B cell (primary cell): ENCODE results near the gene EXOC3L1. TPM values are rescaled to one million over a fixed set of nuclear protein-coding genes. Genes with fewer than 3 reads are reported as not detected.

Source experiments
- ATAC-seq: fragments of 200-7000 bp; cut with Tn5 transposase; one replicate; pipeline ENCODE4 v1.10.0; 2021; ENCODE audit warnings: low read depth, mild to moderate bottlenecking, moderate number of reproducible peaks, moderate library complexity
- CTCF ChIA-PET: fragments of 350-600 bp; sonication (Branson Sonifier 250); formaldehyde crosslinking; loops from one replicate; lab custom pipeline; 2021; ENCODE audit warnings: antibody characterized with exemption, inconsistent platforms; lab: Charles Lee
- POLR2A ChIA-PET: fragments of 350-600 bp; sonication (Branson Sonifier 250); formaldehyde crosslinking; loops from one replicate; lab custom pipeline; 2021; ENCODE audit warnings: antibody characterized with exemption; lab: Charles Lee
- DNase-seq: peaks from one replicate; pipeline ENCODE4 v3.0.0; 2013
- H2AFZ ChIP-seq: 2 replicates; pipeline ENCODE4 v1.6.1; 2012; ENCODE audit warnings: mild to moderate bottlenecking, low read depth, low read length; ENCODE audit not compliant: insufficient read depth, poor library complexity, severe bottlenecking
- H3K27ac ChIP-seq, 2 donors: 1 replicate in 1 of 2; 2 replicates in 1 of 2; pipeline ENCODE4 v1.5.1; 2012 to 2013; ENCODE audit warnings: low read length in 2 of 2, mild to moderate bottlenecking in 2 of 2, moderate library complexity in 1 of 2
- H3K27me3 ChIP-seq, 4 experiments: fragments of 200-600 bp in 1 of 4; sonication (generic) in 1 of 4; replicated peaks in 1 of 4; 1 replicate in 2 of 4; 2 replicates in 2 of 4; pipeline versions ENCODE4 v1.6.1 to v1.7.0; 2013 to 2016; ENCODE audit warnings: low read length in 3 of 4, mild to moderate bottlenecking in 2 of 4, mixed read lengths in 1 of 4, moderate library complexity in 1 of 4; ENCODE audit not compliant: insufficient read depth in 4 of 4, control insufficient read depth in 3 of 4; ENCODE audit errors: control extremely low read depth in 1 of 4
- H3K36me3 ChIP-seq, 2 experiments: replicated peaks in 1 of 2; 1 replicate in 1 of 2; 2 replicates in 1 of 2; pipeline versions ENCODE4 v1.6.1 to v1.7.1; 2013; ENCODE audit warnings: low read length in 1 of 2; ENCODE audit not compliant: insufficient read depth in 2 of 2, control insufficient read depth in 1 of 2; ENCODE audit errors: control extremely low read depth in 1 of 2, extremely low read depth in 1 of 2
- H3K4me1 ChIP-seq, 2 donors: fragments of 200-600 bp in 1 of 2; sonication (generic) in 1 of 2; 1 replicate in 1 of 2; 2 replicates in 1 of 2; pipeline versions ENCODE4 v1.5.1 to v1.6.1; 2013 to 2017; ENCODE audit warnings: low read length in 2 of 2; ENCODE audit not compliant: control insufficient read depth in 2 of 2, insufficient read depth in 2 of 2
- H3K4me2 ChIP-seq: replicated peaks from 2 replicates; pipeline ENCODE3; 2012; ENCODE audit warnings: mild to moderate bottlenecking, low read depth, low read length; ENCODE audit not compliant: poor library complexity, severe bottlenecking
- H3K4me3 ChIP-seq, 5 experiments: fragments of 200-600 bp in 1 of 5; sonication (generic) in 1 of 5; 1 replicate in 3 of 5; 2 replicates in 2 of 5; pipeline versions ENCODE4 v1.5.1 to v1.7.0; 2011 to 2016; ENCODE audit warnings: low read length in 4 of 5, mild to moderate bottlenecking in 4 of 5, low read depth in 2 of 5, control low read depth in 1 of 5, moderate library complexity in 1 of 5; ENCODE audit not compliant: insufficient read depth in 1 of 5; ENCODE audit errors: control extremely low read depth in 1 of 5, extremely low read depth in 1 of 5
- H3K79me2 ChIP-seq: fragments of 200-600 bp; sonication (generic); one replicate; pipeline ENCODE4 v1.6.0; 2016; ENCODE audit warnings: low read length; ENCODE audit not compliant: control insufficient read depth, insufficient read depth
- H3K9ac ChIP-seq: fragments of 200-600 bp; sonication (generic); 2 replicates; pipeline ENCODE4 v1.6.1; 2017; ENCODE audit warnings: mild to moderate bottlenecking, low read length, moderate library complexity
- H3K9me3 ChIP-seq, 3 donors: one replicate each; pipeline versions ENCODE4 v1.6.1 to v1.7.1; 2013; ENCODE audit warnings: low read length in 2 of 3; ENCODE audit not compliant: control insufficient read depth in 2 of 3, insufficient read depth in 1 of 3; ENCODE audit errors: control extremely low read depth in 1 of 3
- H4K20me1 ChIP-seq: 2 replicates; pipeline ENCODE4 v1.6.0; 2012; ENCODE audit warnings: mild to moderate bottlenecking, low read length; ENCODE audit not compliant: insufficient read depth, control insufficient read depth, poor library complexity, severe bottlenecking
- H3K27ac Mint-ChIP-seq: one replicate; pipeline ENCODE4 v1.8.0; 2021; ENCODE audit warnings: mixed read lengths
- H3K27me3 Mint-ChIP-seq: one replicate; pipeline ENCODE4 v1.8.0; 2021; ENCODE audit warnings: mixed read lengths
- H3K4me1 Mint-ChIP-seq: one replicate; pipeline ENCODE4 v1.8.0; 2021; ENCODE audit warnings: mixed read lengths
- H3K4me3 Mint-ChIP-seq: one replicate; pipeline ENCODE4 v1.8.0; 2021; ENCODE audit warnings: mixed read lengths
- H3K9me3 Mint-ChIP-seq: one replicate; pipeline ENCODE4 v1.8.0; 2022; ENCODE audit warnings: mixed read lengths; ENCODE audit not compliant: insufficient read depth
- EZH2 ChIP-seq: IDR thresholded peaks from 2 replicates; pipeline ENCODE4 v1.6.1; 2012; ENCODE audit warnings: borderline replicate concordance, low read depth, mild to moderate bottlenecking, moderate library complexity, low read length; ENCODE audit not compliant: insufficient read depth, poor library complexity, severe bottlenecking
- WGBS: methylation state at CpG from one replicate; pipeline ENCODE4 v1.1.5; 2013; ENCODE audit warnings: missing lambda C conversion rate; ENCODE audit not compliant: insufficient coverage; 5-methylcytosine and 5-hydroxymethylcytosine counted together
- intact Hi-C: fragments of 100-400 bp; cut with micrococcal nuclease; formaldehyde crosslinking; loops from one replicate; pipeline ENCODE4 v1.10.0; 2022
- polyA plus RNA-seq: library from polyadenylated mRNA; depleted of rRNA; stranded (reverse); fragments of >200 nt; gene quantifications from 2 replicates; pipeline ENCODE4 v1.2.3, GENCODE V29; 2012
- total RNA-seq, 2 donors: library from RNA; stranded (reverse); fragments of 120-200 nt in 1 of 2; gene quantifications; 1 replicate in 1 of 2; 2 replicates in 1 of 2; pipeline versions ENCODE4 v1.2.3 to v1.2.4, GENCODE V29; 2013 to 2022
- TF ChIP-seq, protein P1 (sequence below): fragments of 200-600 bp; IDR thresholded peaks from one replicate; pipeline ENCODE4 v1.8.0; 2022; ENCODE audit warnings: antibody characterized with exemption, mild to moderate bottlenecking

EXOC3L1 gene
- total and polyA plus RNA-seq, 2 donors (not counting 1 experiment from before 2014, with no cell fraction given) = not detected

DNA sequence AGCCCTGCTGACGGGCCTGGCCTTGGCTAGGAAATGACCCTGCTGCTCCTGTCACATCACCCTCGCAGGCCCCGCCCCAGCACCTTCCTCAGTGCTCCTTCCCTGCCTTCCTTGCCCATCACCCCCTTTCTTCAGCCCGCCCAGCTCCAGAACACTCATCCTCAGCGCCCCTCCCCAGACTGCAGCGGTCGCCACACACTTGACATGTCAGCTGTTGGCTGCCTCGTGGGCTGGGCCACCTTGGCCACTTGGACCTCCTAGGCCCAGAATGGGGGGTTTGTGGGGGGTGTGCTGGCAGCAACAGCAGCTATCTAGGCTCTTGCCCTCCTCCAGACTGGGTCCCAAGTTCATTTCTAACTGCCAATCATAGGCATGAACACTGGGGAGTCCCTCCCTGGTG, 19.6 kb upstream of the EXOC3L1 start:
- no peaks in the 10 kb centered on the region for H3K79me2 ChIP-seq
- H3K27me3 ChIP-seq = no peaks in the 10 kb centered on the region
- H3K4me1 Mint-ChIP-seq = no peaks in the 10 kb centered on the region
- CTCF ChIA-PET = interaction anchor here (1.1 kb wide), 1 partner anchor 11 kb away, joined by 3 read pairs; no protein-coding TSS in a partner anchor
- POLR2A ChIA-PET = no interaction called here
- no peak overlapping the region for H3K27ac Mint-ChIP-seq
- H3K27me3 Mint-ChIP-seq = no peaks in the 10 kb centered on the region
- DNase-seq = no peak
- no peaks in the 10 kb centered on the region for H3K36me3 ChIP-seq
- H3K4me2 ChIP-seq = no peak overlapping the region
- no peak for ATAC-seq
- intact Hi-C loops = no loop called here
- H4K20me1 ChIP-seq = no peaks in the 10 kb centered on the region
- H3K27ac ChIP-seq = no peak overlapping the region
- no peak overlapping the region for H3K4me3 Mint-ChIP-seq
- H3K9ac ChIP-seq = no peak overlapping the region
- no peaks in the 10 kb centered on the region for H3K9me3 Mint-ChIP-seq
- TF ChIP-seq, protein P1, sequence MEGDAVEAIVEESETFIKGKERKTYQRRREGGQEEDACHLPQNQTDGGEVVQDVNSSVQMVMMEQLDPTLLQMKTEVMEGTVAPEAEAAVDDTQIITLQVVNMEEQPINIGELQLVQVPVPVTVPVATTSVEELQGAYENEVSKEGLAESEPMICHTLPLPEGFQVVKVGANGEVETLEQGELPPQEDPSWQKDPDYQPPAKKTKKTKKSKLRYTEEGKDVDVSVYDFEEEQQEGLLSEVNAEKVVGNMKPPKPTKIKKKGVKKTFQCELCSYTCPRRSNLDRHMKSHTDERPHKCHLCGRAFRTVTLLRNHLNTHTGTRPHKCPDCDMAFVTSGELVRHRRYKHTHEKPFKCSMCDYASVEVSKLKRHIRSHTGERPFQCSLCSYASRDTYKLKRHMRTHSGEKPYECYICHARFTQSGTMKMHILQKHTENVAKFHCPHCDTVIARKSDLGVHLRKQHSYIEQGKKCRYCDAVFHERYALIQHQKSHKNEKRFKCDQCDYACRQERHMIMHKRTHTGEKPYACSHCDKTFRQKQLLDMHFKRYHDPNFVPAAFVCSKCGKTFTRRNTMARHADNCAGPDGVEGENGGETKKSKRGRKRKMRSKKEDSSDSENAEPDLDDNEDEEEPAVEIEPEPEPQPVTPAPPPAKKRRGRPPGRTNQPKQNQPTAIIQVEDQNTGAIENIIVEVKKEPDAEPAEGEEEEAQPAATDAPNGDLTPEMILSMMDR = no peak
- TF ChIP-seq EZH2 = no peak
- no peaks in the 10 kb centered on the region for H3K4me1 ChIP-seq
- WGBS = 84% methylated on average over 5 of the region's 8 CpGs
- no peak overlapping the region for H3K4me3 ChIP-seq
- no peak overlapping the region for H2AFZ ChIP-seq
- no peaks in the 10 kb centered on the region for H3K9me3 ChIP-seq

DNA sequence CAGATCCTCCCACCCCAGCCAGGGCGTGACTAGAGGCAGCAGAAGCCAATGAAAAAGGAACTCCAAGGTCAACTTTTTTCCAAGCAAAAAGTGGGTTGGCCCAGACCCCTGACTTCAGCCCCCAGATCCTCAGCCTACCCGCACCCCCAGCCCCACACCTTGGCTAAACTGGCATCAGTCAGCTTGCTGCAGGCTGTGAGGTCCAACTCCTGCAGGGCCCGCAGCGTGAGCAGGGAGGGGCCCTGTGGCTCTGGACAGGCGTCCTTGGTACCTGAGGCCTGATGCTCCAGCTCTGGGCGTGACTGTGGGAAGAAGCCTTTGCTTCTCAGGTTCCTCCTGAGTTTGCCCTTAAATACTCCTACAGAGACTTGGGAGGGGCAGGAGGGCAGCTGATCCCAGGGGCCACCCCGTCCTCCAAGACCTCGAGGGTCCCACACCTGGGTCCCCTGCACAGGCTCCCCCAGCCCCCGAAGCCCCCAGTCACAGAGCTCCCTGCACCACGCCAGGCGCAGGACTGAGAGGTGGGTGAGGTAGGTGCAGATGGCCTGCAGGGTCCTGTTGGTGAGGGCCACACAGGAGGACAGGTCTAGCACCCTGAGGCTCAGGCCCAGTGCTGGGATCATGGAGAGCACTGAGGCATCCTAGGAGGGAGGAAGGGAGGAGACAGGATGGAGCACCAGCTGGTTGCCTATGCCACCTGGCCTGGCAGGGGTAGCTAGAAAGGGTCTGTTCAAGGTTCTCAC, 18.4 kb upstream of the EXOC3L1 start:
- H3K9me3 ChIP-seq = no peaks in the 10 kb centered on the region
- 97% methylated on average over 9 of the region's 11 CpGs for WGBS
- DNase-seq = no peak
- ATAC-seq = no peak
- no peaks in the 10 kb centered on the region for H3K4me1 ChIP-seq
- CTCF ChIA-PET = interaction anchor here (1.2 kb wide), 1 partner anchor 11 kb away, joined by 3 read pairs; no protein-coding TSS in a partner anchor
- no peak overlapping the region for H3K4me2 ChIP-seq
- no peaks in the 10 kb centered on the region for H3K9me3 Mint-ChIP-seq
- POLR2A ChIA-PET = no interaction called here
- no peak overlapping the region for H3K4me3 Mint-ChIP-seq
- no peak overlapping the region for H3K27ac ChIP-seq
- intact Hi-C loops = no loop called here
- H3K27me3 Mint-ChIP-seq = no peaks in the 10 kb centered on the region
- no peak overlapping the region for H3K4me3 ChIP-seq
- H3K9ac ChIP-seq = no peak overlapping the region
- no peaks in the 10 kb centered on the region for H3K4me1 Mint-ChIP-seq
- H2AFZ ChIP-seq = no peak overlapping the region
- no peak for TF ChIP-seq EZH2
- TF ChIP-seq, protein P1 = no peak
- peaks cover 0 to 4% of the 10 kb centered on the region in 2 experiments for H3K36me3 ChIP-seq
- no peak overlapping the region for H3K27ac Mint-ChIP-seq
- no peaks in the 10 kb centered on the region for H3K79me2 ChIP-seq
- H4K20me1 ChIP-seq = no peaks in the 10 kb centered on the region
- no peaks in the 10 kb centered on the region for H3K27me3 ChIP-seq
